Hindlimb muscle (tissue), 1 donor: ENCODE data around the gene PLSCR2. TPM values are rescaled to one million over a fixed set of nuclear protein-coding genes. Genes with fewer than 3 reads are reported as not detected.
"Not testable (repeated sequence)": the region's sequence is repeated elsewhere in the genome, so short reads cannot be mapped to it uniquely, and the experiment has no call there.

Experiments used
- DNase-seq: peaks from one replicate; pipeline ENCODE4 v3.0.0-alpha.2; 2013
- polyA plus RNA-seq: library from polyadenylated mRNA; unstranded; fragments of 120-200 nt; gene quantifications from one replicate; pipeline ENCODE4 v1.2.1, GENCODE V29; 2013; ENCODE audit not compliant: insufficient read length

PLSCR2 gene
- polyA plus RNA-seq, 1 donor = not detected

- no peak for DNase-seq
Observed at GRCh38 chr3:146485297-146485696, 15.9 kb upstream of the PLSCR2 start.

GRCh38 chr3:146476094-146476740 is 6.9 kb upstream of the PLSCR2 start:
- no peak for DNase-seq

GRCh38 chr3:146474976-146475375 is 5.6 kb upstream of the PLSCR2 start:
- DNase-seq = not testable (repeated sequence)

GRCh38 chr3:146473726-146474125 is 4.4 kb upstream of the PLSCR2 start:
- no peak for DNase-seq

- DNase-seq = no peak
Observed at GRCh38 chr3:146472611-146473010, 3.2 kb upstream of the PLSCR2 start.

- no peak for DNase-seq
Observed at GRCh38 chr3:146471012-146471411, 1.7 kb upstream of the PLSCR2 start.

GRCh38 chr3:146470425-146470990 is 1.1 kb upstream of the PLSCR2 start:
- DNase-seq = no peak

GRCh38 chr3:146468671-146469149 is 651 bp downstream of the PLSCR2 start:
- DNase-seq = peak; percentile 7

GRCh38 chr3:146468234-146468633 is 1.1 kb downstream of the PLSCR2 start:
- DNase-seq = no peak

GRCh38 chr3:146466604-146467003 is 2.8 kb downstream of the PLSCR2 start:
- DNase-seq = no peak

GRCh38 chr3:146465693-146466465 is 3.5 kb downstream of the PLSCR2 start:
- DNase-seq = no peak

- no peak for DNase-seq
Observed at GRCh38 chr3:146464783-146465182, 4.6 kb downstream of the PLSCR2 start.

GRCh38 chr3:146464005-146464595 is 5.3 kb downstream of the PLSCR2 start:
- DNase-seq = no peak

- DNase-seq = no peak
Observed at GRCh38 chr3:146454796-146455195, 14.6 kb downstream of the PLSCR2 start.

GRCh38 chr3:146449613-146450012 is 19.7 kb downstream of the PLSCR2 start:
- DNase-seq = no peak

GRCh38 chr3:146449076-146449475 is 20.3 kb downstream of the PLSCR2 start:
- no peak for DNase-seq

- DNase-seq = no peak
Observed at GRCh38 chr3:146446026-146446425, 23.3 kb downstream of the PLSCR2 start.

- DNase-seq = not testable (repeated sequence)
Observed at GRCh38 chr3:146440310-146440709, 29.1 kb downstream of the PLSCR2 start.

- DNase-seq = no peak
Observed at GRCh38 chr3:146432066-146432465, 37.3 kb downstream of the PLSCR2 start.

GRCh38 chr3:146431240-146431639 is 38.1 kb downstream of the PLSCR2 start:
- DNase-seq = no peak

- DNase-seq = no peak
Observed at GRCh38 chr3:146425341-146425740, 44.0 kb downstream of the PLSCR2 start.

- DNase-seq = no peak
Observed at GRCh38 chr3:146421819-146422759, 47.3 kb downstream of the PLSCR2 start.
